GM18520 (cell line): ENCODE results near the gene CACNB2.

Experiments
- ATAC-seq: cut with Tn5 transposase; IDR thresholded peaks from one replicate; pipeline ENCODE4 v1.9.1; 2021; ENCODE audit not compliant: unreplicated experiment

The CACNB2 gene

GRCh38 chr10:18278181-18278580 lies 138.0 kb downstream of the CACNB2 start:
- ATAC-seq, result no peak

DNA sequence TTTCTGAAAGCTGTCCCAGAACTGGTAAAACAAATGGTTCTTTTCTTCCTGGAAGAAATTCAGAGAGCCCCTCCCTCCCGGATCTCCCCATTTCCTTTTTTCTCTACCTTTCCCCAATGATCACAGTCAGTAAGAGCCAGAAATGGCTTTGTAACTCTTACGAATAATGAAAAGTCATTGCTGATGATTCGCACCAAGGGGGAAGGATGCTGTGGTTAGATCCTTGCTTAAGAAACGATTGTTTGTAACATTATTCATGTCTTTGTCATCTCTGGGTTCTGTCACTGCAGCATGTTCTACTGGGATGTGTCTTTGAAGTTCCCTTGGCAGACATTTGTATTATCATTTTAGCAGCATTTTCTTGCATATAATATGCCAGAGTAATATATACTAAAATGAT lies 138.9 kb downstream of the CACNB2 start:
- no peak for ATAC-seq

- no peak for ATAC-seq
Observed at GRCh38 chr10:18282094-18282493, 141.9 kb downstream of the CACNB2 start.

DNA sequence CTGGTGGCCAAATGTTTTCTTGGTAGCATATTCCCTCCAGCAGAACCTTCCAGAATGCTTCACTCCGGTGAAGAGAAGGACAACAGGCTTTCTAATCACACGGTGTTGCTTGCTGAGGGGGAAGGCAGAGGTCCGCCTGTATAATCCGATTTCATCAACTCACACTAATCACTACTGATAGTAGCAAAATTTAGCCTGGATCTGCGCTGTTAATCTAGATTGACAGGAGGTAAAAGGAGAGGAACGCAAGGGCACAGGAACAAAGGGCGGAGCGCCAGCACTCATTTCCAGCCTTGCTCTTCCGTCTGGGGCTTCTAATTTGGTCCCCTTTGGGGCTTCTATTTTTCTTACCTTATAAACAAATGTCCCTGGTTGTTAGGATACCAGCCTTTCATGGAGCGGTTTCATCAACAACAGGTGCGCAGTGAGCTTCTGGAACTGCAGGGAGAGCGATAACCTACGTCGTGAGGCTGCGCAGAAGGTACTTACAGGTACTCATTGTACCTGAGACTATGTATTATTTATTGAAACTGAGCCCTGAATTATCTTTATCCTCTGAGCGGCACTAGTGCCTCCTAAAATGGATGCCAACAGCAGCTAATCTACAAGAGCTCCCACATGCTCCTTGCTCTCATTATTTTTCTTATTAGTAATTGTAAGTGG lies 150.6 kb downstream of the CACNB2 start:
- ATAC-seq, result no peak

GRCh38 chr10:18293536-18294510 lies 153.6 kb downstream of the CACNB2 start:
- ATAC-seq, result peak; percentile 50

GRCh38 chr10:18294633-18295032 lies 154.4 kb downstream of the CACNB2 start:
- no peak for ATAC-seq

GRCh38 chr10:18297659-18298058 lies 157.4 kb downstream of the CACNB2 start:
- ATAC-seq, result no peak

DNA sequence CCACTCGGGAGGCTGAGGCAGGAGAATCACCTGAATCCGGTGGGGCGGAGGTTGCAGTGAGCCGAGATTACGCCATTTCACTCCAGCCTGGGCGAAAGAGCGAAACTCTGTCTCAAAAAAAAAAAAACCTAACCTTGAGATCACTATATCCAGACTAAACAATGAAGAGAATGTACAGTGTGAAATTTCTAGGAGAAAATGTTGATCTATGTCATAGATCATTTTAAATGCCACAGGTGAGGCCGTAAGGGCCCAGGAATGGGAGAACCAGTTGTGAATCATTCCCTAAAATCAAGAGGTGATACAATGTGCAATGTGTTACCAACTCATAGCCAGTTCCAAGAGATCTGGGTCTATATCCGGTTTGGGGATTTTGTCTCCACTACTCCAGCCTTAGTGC lies 158.0 kb downstream of the CACNB2 start:
- ATAC-seq, result no peak

DNA sequence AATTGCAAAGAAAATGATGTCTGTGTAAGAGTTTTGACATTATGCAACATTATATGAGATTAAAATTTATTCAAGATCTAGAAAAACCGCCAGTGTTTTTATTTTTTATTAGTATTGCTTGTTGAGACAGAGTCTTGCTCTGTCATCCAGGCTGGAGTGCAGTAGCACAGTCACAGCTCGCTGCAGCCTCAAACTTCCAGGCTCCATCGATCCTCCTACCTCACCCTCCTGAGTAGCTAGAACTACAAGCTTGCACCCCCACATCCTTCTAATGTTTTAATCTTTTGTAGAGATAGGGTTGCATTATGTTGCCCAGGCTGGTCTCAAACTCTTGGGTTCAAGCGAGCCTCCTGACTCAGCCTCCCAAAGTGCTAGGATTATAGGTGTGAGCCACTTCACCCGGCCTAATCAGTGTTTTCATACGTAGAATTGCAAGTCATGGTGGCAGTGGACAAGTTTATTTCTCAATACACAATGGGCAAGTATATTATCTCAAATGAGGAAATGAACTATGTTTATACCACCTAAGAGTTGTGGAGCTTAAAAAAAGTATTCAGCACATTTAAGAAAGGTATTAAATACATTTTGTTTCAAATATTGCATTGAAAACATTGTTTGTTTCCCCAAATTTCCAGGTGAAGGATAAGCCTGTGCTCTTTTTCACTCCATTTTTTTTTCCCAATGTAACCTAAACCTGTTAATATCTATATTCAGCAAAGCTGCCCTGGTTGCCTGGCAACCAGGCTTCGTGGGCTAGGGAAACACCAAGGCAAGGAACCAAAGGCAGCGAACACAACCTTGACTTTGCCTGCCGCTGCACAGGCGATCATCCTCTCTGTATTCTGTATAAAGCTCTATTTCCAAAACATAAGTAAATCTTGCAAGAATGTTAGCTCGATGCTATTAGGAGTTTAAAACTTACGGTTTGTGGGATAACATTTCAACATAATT lies 163.9 kb downstream of the CACNB2 start:
- ATAC-seq, result no peak

DNA sequence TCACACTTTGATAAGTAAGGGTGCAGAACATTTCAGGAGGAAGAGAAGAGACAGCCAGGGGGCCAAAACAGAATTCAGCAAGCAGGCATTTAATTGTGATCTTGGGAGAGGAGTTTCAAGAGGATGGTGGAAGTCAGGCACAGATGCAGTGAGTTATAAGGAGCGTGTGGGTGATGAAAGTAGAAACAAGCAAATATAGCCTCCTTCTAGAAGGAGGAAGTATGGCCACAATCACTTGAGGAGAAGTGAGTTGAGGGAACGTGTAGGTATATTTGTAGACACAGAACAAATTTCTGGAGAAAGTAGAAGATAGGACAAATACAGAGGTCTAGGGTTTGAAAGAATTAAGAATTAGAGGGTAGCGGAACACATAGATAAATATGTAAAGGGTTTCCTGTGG lies 165.8 kb downstream of the CACNB2 start:
- ATAC-seq, result no peak

DNA sequence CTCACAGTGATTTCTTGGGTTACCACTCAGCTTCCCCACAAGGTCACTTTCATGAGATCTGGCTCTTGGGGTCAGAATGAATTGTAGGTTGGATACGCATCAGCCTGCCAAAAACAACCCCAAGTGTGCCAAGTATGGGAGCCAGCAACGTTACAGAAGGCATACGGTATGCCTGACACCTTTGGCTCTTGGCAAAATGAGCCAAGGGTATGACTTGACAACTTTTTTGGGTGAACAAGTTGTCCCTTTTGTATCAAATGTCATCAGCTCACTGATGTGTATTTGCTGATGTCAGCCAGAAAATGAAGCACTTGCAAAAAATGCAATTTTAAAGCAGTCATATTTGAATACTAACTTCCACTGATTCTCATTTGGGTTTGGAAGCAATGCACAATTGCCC lies 168.4 kb downstream of the CACNB2 start:
- ATAC-seq, result no peak

DNA sequence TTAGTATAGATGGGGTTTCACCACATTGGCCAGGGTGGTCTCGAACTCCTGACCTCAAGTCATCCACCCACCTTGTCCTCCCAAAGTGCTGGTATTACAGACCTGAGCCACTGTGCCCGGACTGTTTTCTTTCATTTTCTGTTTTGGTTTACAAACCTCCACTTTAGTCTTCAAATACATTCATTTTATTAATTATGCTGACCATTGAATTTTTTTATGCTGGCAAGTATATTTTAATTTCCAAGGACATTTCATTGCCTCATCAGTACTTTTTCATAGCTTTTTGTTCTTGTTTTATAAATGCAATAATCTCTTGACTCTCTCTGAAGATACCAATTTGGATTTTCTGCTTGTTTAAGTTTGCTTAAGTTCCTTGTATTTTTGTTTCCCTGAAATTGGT lies 170.5 kb downstream of the CACNB2 start:
- ATAC-seq, result no peak

DNA sequence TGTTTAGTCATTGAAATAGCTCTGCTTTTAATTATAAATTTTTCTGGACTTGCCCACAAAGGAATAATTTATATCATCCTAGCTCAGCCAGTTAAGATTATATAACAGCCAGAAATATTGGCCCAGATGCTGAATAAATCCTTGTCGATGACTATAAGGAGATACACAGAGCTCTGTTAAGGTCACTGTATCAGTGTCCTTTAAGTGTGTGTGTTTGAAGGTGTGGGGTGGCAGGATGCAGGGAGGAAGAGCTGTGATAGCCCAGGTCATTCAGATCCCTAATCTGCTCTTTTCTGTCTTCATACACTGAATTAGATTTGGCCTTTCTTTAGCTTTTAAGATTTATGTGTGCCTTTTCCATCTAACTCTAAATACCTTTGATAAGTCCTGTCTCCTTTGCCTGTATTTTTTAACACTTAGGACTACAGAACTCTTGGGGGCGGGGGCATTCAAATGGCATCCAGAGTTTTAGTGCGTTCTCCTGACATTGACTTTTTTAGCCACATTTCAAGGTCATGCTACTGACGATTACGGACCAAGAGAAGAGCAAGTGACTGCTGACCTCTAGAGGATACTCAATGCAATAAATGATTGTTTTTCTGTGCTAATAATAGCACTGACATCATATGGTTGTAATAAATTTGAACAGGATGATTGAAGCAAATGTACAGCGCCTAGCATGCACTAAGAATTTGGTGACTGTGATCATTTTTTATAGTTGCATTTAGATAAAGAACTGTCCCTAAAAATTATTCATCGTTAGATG lies 172.3 kb downstream of the CACNB2 start:
- ATAC-seq, result peak; percentile 83

DNA sequence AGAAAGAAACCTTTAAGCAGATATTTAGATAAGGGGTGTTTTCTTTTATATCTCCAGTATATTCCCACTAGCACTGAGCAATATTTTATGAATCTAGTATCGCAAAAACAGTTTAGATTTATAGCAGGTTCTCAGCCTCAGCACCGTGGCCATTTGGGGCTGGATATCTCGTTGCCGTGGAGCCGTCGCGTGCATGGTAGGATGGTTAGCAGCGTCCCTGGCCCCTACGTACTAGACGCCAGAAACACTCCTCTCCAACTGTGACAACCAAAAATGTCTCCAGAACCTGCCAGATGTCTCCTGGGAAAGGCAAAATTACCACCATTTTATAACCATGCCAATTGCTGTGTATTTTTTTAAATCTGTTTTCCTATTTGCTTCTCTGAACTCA lies 172.9 kb downstream of the CACNB2 start:
- ATAC-seq, result no peak

GRCh38 chr10:18313626-18314025 lies 173.4 kb downstream of the CACNB2 start:
- no peak for ATAC-seq

DNA sequence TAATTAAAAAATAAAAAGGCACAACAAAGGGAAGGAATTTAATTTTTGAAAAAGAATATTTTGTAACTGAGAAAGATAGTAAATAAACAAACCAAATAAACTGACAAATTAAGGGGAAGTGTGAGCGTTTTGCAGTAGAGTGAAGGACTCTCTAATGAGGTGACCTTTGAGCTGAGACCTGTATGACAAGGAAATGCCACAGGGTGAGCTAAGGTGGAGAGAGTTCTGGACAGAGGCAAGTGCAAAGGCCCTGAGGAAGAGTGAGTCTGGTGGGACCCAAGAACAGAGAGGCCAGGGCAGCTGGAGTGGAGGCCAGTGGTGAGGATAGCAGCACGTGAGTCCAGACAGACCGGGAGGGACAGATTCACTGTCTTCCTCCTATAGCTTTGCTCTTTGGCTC lies 179.4 kb downstream of the CACNB2 start:
- ATAC-seq, result no peak

DNA sequence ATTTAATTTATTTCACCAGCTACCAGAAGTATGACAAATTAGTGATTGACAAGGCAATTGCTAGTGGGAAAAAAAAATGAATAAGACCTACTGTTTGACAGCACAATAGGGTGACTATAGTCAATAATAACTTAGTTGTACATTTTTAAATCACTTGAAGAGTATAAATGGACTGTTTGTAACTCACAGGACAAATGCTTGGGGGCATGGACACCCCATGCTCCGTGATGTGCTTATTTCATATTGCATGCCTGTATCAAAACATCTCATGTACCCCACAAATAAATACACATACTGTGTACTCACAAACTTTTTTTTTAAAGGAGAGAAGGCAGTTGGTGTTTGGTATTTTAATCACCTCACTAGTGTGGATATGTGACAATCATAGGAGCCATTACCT lies 181.1 kb downstream of the CACNB2 start:
- ATAC-seq, result no peak

DNA sequence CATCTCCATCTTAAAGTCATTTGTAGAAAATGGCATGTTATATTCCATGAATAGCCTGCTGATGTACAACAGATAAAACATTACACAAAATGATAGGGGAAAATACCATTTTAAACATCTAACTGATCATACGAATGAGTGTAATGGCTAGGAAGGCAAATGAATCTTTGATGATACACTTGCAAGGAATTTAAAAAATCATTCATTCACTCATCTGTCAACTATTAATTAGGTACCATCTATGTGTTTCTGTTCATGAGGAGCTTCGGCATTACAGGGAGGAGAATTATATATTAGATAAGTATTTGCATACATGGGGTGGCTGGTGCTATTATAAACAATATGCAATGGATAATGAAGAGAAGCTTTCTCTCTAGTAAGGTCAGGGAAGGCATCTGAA lies 183.7 kb downstream of the CACNB2 start:
- no peak for ATAC-seq

GRCh38 chr10:18325410-18325809 lies 185.2 kb downstream of the CACNB2 start:
- ATAC-seq, result no peak

GRCh38 chr10:18325889-18326531 lies 185.8 kb downstream of the CACNB2 start:
- no peak for ATAC-seq
